GM12891 (cell line): ENCODE measurements around the gene UIMC1.
"Not testable (repeated sequence)": the region's sequence is repeated elsewhere in the genome, so short reads cannot be mapped to it uniquely, and the experiment has no call there.

Source experiments
- DNase-seq: peaks from one replicate; pipeline ENCODE4 v3.0.0; 2011; ENCODE audit warnings: low spot score; ENCODE audit not compliant: insufficient read length
- FAIRE-seq: peaks from 2 replicates; lab custom pipeline; 2011; peaks lifted over from hg19 to GRCh38; lab: Jason Lieb, UNC
- PAX5 ChIP-seq: IDR thresholded peaks from 2 replicates; pipeline ENCODE4 v1.6.1; 2011; ENCODE audit warnings: low read length, moderate library complexity, mild to moderate bottlenecking; ENCODE audit not compliant: insufficient read depth, severe bottlenecking
- POLR2A ChIP-seq: IDR thresholded peaks from 2 replicates; pipeline ENCODE4 v1.6.1; 2011; ENCODE audit warnings: low read depth, low read length, control low read depth
- POLR2AphosphoS5 ChIP-seq: IDR thresholded peaks from 2 replicates; pipeline ENCODE4 v1.6.1; 2011; ENCODE audit warnings: low read depth, low read length, control low read depth
- POU2F2 ChIP-seq: IDR thresholded peaks from 2 replicates; pipeline ENCODE4 v1.6.1; 2011; ENCODE audit warnings: low read depth, mild to moderate bottlenecking, control low read depth, low read length, moderate library complexity
- SPI1 ChIP-seq: IDR thresholded peaks from 2 replicates; pipeline ENCODE4 v1.6.1; 2011; ENCODE audit warnings: low read depth, low read length, control low read depth
- TAF1 ChIP-seq: IDR thresholded peaks from 2 replicates; pipeline ENCODE4 v1.6.1; 2011; ENCODE audit warnings: low read depth, low read length, control low read depth

The UIMC1 gene

GRCh38 chr5:177018341-177018740, 11.8 kb upstream of the UIMC1 start:
- TF ChIP-seq POLR2A (no peak), POU2F2 (no peak), POLR2AphosphoS5 (no peak), SPI1 (no peak), PAX5 (no peak), TAF1 (no peak)
- FAIRE-seq, result no peak

GRCh38 chr5:177015156-177015555, 8.6 kb upstream of the UIMC1 start:
- no peak for TF ChIP-seq PAX5
- TF ChIP-seq SPI1, result no peak
- no peak for TF ChIP-seq POU2F2
- TF ChIP-seq POLR2A, result no peak
- TF ChIP-seq POLR2AphosphoS5, result no peak
- TF ChIP-seq TAF1, result no peak
- no peak for DNase-seq
- no peak for FAIRE-seq

More at GRCh38 chr5:177018341-177018740, 11.8 kb upstream of the UIMC1 start:
- DNase-seq, result no peak

- DNase-seq (no peak), FAIRE-seq (no peak)
- TF ChIP-seq SPI1 (no peak), POLR2A (no peak), PAX5 (no peak), POLR2AphosphoS5 (no peak), TAF1 (no peak), POU2F2 (no peak)
Observed at GRCh38 chr5:177010153-177010552, 3.6 kb upstream of the UIMC1 start.

- TF ChIP-seq POLR2AphosphoS5 (no peak), POU2F2 (no peak)
- FAIRE-seq (no peak), DNase-seq (no peak)
Observed at GRCh38 chr5:177008716-177009115, 2.1 kb upstream of the UIMC1 start.

GRCh38 chr5:177005619-177006264, 837 bp downstream of the UIMC1 start:
- TF ChIP-seq POLR2AphosphoS5 (no peak), TAF1 (0 out of 2 replicates have a peak, but pooled peaks have one; percentile 25), POU2F2 (no peak)
- peak; percentile 78 for FAIRE-seq
- peak; percentile 43 for DNase-seq

- TF ChIP-seq TAF1 (no peak), PAX5 (no peak), POLR2A (no peak), POU2F2 (no peak), POLR2AphosphoS5 (no peak), SPI1 (no peak)
- FAIRE-seq (no peak), DNase-seq (no peak)
Observed at GRCh38 chr5:177004961-177005360, 1.6 kb downstream of the UIMC1 start.

- no peak for DNase-seq
- FAIRE-seq, result peak; percentile 65
- no peak for TF ChIP-seq SPI1
- TF ChIP-seq POLR2AphosphoS5, result no peak
- TF ChIP-seq TAF1, result no peak
- TF ChIP-seq POU2F2, result no peak
- TF ChIP-seq POLR2A, result no peak
- no peak for TF ChIP-seq PAX5
Observed at GRCh38 chr5:177003649-177004048, 2.9 kb downstream of the UIMC1 start.

GRCh38 chr5:176999526-176999925, 7.1 kb downstream of the UIMC1 start:
- DNase-seq, FAIRE-seq: not testable (repeated sequence)

- FAIRE-seq, result no peak
- TF ChIP-seq SPI1, result no peak
- DNase-seq, result no peak
Observed at GRCh38 chr5:176998828-176999227, 7.8 kb downstream of the UIMC1 start.

GRCh38 chr5:176996780-176997179, 9.8 kb downstream of the UIMC1 start:
- TF ChIP-seq POLR2A, result no peak
- no peak for TF ChIP-seq SPI1
- no peak for TF ChIP-seq POU2F2
- TF ChIP-seq TAF1, result no peak
- no peak for TF ChIP-seq POLR2AphosphoS5
- TF ChIP-seq PAX5, result no peak
- DNase-seq, result no peak
- FAIRE-seq, result no peak
